Measurements from ENCODE around the gene SYMPK.

SYMPK gene

GRCh38 chr19:45824531-45825262 is 38.2 kb downstream of the SYMPK start:
- FAIRE-seq, result no peak

DNA sequence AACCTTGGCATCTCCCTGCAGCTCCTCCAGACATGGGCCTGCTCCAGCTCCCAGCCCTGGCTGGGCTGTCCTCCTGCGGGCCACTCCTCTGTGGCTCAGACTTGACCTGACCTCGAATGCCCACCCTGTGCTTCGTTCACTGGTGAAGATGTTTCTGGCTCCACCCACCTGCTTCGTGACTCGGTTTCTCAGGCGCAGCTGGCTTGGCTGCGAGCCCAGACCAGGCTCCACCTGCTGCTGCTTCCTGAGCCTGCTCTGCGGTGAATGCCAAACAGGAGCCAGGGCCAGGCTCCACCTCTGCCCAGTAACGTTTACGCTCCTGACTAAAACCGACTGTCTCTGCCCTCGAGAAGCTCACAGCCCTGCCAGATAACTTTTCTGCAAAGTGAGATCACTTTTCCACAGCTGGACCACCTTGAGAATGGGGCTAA is 38.9 kb downstream of the SYMPK start:
- no peak for FAIRE-seq

- no peak for FAIRE-seq
Observed at GRCh38 chr19:45823182-45823581, 39.8 kb downstream of the SYMPK start.

DNA sequence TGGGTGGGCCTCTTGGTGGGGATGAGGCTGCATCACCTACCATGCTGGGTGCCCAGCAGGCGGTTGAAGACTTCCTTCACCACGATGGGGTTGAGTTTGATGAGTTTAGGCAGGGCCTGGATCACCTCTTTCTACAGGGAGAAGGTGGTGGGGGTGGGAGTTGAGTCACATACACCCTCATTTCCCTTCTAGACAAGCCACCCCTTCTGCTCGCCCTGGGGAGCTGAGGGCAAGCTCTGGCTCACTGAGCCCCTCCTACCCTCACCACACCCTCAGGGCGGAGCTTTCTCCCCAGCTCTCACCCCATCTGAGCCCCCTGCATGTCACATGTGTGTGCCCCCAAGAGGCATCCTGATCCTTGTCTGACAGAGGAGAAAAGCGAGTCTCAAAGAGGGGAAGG is 40.2 kb downstream of the SYMPK start:
- FAIRE-seq, result no peak

DNA sequence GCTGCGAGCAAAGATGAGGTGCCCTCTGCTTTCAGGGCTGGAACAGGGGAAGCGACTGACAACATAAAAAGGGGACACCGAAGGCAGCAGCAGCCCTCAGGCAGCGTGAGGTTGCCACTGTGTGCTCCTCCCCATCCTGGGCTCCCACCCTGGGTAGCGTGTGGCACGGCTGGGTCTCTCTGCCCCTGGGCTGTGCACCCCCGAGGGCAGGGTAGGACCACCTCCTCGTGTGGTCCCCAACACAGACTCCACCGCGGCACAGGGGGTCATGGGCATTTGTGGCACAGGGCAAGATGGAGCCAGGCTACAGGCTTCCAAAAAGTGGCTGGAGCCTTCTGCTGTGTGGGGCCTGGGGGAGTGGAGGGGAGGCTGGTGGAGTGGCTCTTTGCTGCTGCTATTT is 41.4 kb downstream of the SYMPK start:
- no peak for FAIRE-seq

DNA sequence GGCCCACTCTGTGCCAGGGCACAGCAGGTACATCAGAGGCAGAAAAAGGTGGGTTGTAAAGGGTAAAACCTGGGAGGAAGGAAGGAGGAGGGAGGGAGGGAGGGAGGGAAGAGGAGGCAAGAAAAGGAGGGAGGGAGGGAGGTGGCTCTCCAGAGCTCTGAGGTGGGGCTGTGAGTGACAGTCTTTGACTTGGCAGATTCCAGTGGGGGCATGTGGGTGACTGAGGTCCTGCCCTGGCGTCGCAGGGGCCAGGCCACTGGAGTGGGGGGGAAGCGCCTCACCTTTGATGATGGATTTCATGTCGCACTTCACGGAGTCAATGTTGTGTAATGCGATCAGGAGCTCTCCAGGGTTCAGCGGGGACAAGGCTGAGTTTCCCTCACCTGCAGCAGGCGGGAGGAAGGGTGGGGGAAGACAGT is 41.8 kb downstream of the SYMPK start:
- FAIRE-seq, result no peak

DNA sequence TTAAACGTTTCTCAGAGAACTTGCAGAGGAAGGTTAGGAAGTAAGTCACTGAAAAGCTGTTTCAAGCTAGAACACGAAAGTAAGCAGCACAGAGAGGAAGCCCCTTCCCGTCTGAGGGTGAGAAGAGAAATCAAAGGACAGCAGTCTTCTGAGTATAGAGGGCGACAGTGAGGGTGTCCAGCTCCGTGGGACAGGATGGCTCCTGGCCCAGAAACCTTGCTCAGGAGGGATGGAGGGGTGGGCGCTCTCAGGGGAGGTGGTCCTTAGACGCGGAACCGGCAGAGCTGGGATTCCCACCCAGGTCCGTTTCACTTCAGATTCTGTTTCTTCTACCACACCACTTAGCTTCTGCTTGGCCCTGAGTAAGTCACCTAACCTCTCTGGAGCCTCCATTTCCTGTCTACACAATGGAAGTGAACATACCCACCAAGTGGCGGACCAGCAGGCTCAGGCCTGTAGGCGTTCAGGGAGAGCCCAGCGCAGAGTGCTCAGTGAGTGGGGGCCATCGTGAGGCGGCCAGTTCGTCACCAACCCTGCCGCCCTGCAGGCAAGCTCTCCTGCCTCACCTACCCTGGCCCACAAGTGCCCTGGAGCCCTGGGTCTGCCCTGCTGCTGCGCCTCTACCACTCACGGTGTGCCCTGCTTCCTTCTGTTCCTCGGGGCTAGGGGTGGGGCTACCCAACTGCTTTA is 42.4 kb downstream of the SYMPK start:
- FAIRE-seq, result no peak

DNA sequence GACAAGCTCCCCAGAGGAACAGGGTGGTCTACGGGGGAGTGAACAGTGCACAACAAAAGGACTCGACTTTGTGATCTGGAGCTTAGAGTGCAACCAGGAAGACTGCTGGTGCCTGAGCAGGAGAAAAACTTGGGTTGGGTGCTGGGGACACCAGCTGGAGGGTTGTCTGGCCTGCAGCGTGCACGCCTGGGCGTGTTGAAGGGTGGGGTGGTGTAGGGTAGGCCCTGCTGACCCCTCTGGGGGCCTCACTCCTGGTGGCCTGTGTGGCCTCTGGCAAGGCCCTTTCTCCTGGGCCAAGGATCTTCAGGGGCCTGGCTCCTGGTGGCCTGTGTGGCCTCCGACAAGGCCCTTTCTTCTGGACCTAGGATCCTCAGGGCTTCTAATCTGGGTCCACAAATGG is 43.2 kb downstream of the SYMPK start:
- FAIRE-seq, result no peak

GRCh38 chr19:45817725-45818301 is 45.1 kb downstream of the SYMPK start:
- no peak for FAIRE-seq

DNA sequence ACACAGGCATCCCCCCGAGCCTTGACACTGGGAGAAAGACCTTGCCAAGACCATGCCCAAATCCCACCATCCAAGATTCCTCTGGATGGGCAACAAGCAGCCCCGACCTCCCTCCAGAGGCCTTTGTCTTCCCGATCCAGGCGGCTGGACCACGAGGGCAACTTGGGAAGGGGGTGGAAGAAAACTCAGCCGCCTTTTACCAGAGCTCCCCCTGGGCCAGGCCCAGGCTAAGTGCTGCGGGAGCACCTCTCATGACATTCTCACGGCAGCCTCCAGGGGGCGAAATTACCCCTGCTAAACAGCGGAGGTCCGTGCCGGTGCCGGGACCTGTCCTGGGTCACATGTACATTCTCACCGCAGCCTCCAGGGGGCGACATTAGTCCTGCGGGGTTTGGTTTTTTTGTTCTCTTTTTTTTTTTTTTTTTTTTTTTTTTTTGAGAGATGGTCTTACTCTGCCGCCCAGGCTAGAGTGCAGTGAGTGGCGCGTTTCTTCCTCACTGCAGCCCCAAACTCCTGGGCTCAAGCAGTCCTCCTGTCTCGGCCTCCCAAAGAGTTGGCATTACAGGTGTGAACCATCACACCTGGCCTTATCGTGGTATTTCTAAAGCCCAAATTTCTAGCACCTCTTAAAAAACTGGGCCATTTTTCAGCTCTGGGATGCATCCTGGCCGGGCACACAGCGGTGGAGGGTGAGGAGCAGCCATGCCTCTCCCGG is 45.8 kb downstream of the SYMPK start:
- FAIRE-seq, result no peak

DNA sequence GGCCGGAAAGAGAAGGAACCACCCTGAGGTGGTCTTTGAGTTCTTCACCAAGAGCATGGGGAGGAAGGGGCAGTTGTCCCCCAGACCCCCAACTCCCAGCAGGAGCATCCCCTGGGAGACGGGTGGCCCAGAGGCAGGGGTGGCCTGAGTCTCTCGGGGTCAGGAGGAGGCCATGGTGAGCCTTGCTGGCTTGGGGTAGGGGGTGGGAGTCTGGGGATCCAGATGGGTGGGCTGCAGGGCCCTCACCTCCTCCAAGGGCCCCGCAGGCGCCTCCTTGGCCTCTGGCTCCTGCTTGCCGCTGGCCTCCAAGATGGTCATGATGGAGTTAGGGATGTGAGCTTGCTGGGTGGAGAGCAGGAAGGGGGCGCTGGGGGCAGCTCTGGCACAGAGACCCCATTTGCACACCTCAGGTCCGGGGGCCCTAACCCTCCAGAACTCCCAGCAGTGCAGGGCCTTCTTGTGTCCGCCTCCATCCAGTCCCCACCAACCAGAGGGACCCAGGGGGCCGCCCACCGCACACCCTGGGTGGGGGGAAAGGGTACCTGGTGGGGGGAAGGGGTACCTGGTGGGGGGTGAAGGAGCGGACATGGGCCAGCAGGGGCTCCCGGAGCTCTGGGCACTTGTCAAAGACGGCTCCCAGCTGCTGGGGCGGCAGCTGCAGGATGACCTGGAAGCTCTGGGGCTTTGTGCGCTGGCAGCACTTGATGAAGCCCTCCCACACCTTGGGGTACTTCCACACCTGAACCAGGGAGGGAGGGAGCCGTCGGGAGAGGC is 46.5 kb downstream of the SYMPK start:
- no peak for FAIRE-seq

GRCh38 chr19:45815481-45816216 is 47.3 kb downstream of the SYMPK start:
- no peak for FAIRE-seq

- no peak for FAIRE-seq
Observed at GRCh38 chr19:45814851-45815480, 48.0 kb downstream of the SYMPK start, which contains the start of gene RSPH6A. Gene RSPH6A, minus strand, starts transcription at chr19:45815308. Its CDS starts 132 bp downstream, at chr19:45815176.

- FAIRE-seq, result no peak
Observed at GRCh38 chr19:45814166-45814780, 48.7 kb downstream of the SYMPK start.

DNA sequence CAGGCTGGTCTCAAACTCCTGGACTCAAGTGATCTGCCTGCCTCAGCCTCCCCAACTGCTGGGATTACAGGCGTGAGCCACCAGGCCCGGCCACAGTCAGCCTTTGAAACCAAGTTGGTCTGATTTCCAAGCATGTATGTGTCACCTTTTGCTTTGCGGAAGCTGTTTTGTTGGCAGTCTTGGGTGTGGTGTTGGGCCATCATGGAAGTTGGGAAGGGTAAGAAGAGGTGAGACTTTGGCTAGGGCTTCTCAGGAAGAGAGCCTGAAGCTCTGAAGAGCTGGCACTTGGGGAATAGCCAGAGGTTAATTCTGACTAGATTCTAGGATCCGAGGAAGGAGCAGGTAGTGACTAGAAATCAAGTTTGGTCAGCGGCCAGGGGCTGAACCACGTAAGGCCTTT is 50.6 kb downstream of the SYMPK start:
- no peak for FAIRE-seq

GRCh38 chr19:45809643-45810159 is 53.2 kb downstream of the SYMPK start:
- FAIRE-seq, result no peak

DNA sequence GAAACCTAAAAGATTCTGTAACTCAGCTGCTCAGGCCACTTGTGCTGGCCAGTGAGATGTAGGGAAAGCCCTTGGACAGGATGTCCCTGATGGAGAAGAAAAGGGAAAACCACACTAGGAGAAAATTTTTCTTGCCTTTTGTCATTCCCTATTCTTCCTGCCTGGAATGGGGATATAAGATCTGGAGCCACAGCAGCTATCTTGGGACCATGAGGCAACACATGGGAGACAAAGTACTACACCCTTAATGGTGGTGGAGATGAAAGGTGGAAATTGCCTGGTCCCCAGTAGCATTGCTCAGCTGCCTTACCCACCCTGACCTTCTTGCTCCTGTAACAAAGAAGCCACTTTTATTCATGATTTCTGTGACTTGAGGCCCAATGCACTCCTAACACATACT is 57.2 kb downstream of the SYMPK start:
- FAIRE-seq, result no peak

DNA sequence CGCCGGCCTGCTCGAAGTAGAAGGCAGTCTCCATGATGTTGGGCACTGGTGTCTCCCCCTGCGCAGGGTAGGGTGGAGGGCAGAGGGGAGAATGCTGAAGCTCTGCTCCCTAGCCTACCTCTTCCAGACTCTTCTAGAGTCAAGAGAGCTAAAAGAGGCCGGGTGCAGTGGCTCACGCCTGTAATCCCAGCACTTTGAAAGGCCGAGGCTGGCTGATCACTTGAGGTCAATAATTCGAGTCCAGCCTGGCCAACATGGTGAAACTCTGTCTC is 58.1 kb downstream of the SYMPK start:
- no peak for FAIRE-seq

DNA sequence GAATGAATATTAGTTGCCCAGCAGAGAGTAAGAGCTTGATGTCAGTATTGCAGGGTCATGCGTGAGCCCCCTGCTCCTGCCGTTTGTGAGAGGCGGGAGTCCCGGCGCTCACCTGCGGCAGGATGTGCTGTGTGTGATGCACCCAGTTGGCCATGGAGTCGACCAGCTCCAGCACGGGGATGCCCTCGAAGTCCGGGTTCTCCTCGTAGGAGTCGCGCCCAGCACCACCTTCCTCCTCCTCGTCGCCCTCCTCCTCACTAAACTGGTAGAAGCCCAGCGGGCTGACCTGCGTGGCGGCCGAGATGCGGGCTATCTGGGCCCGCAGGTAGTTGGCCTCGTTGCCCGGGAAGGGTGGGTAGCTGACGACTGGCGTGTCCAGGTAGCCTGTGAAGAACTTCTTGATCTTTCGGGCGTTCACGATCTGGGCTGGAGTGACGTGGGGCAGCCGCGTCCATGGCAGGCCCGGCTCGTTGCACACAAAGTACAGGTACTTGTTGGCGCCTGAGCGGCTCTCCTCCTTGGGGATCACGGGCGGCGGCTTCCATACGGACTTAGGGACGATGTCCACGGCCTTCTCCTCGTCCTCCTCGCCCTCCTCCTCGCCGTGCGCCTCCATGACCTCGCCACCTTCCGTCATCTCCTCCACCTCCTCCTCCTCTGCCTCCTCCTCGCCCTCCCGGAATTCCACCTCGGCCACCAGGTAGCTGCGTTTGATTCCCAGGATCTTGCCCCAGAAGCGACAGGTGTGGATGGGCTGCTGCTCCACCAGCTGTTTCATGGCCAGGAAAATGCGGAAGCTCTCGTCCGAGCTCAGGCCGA is 58.6 kb downstream of the SYMPK start:
- FAIRE-seq, result no peak

GRCh38 chr19:45801603-45802175 is 61.3 kb downstream of the SYMPK start:
- no peak for FAIRE-seq
